Fibroblast of lung (primary cell): ENCODE results near the gene ELOF1. TPM values are rescaled to one million over a fixed set of nuclear protein-coding genes. Genes with fewer than 3 reads are reported as not detected.
A peak's percentile ranks its signal among the peaks of the same experiment; 100 is the strongest.

Experiments used
- DNase-seq, 2 donors: peaks; one replicate each; pipeline versions ENCODE4 v3.0.0 to v3.0.0-alpha.2; 2010; ENCODE audit warnings: low read depth in 2 of 2
- H2AFZ ChIP-seq: 2 replicates; pipeline ENCODE4 v1.5.1; 2012; ENCODE audit warnings: low read length, control low read depth, inconsistent platforms
- H3K27ac ChIP-seq: 2 replicates; pipeline ENCODE4 v1.5.1; 2011; ENCODE audit warnings: low read length, control low read depth; ENCODE audit not compliant: insufficient read depth
- H3K27me3 ChIP-seq: 2 replicates; pipeline ENCODE4 v1.5.1; 2011; ENCODE audit warnings: mild to moderate bottlenecking, low read length; ENCODE audit not compliant: control insufficient read depth, insufficient read depth
- H3K36me3 ChIP-seq: 2 replicates; pipeline ENCODE4 v1.5.1; 2011; ENCODE audit warnings: low read length; ENCODE audit not compliant: control insufficient read depth, insufficient read depth
- H3K4me1 ChIP-seq: 2 replicates; pipeline ENCODE4 v1.5.1; 2011; ENCODE audit warnings: low read length; ENCODE audit not compliant: control insufficient read depth, insufficient read depth; ENCODE audit errors: extremely low read depth
- H3K4me2 ChIP-seq: 2 replicates; pipeline ENCODE4 v1.5.1; 2011; ENCODE audit warnings: low read length, control low read depth; ENCODE audit not compliant: insufficient read depth; ENCODE audit errors: extremely low read depth
- H3K4me3 ChIP-seq, 4 experiments: fragments of 200-600 bp in 1 of 4; sonication (generic) in 1 of 4; replicated peaks in 1 of 4; 2 replicates each; pipeline ENCODE4 v1.5.1; 2011 to 2016; ENCODE audit warnings: low read length in 4 of 4, low read depth in 3 of 4, mild to moderate bottlenecking in 3 of 4, control low read depth in 2 of 4, inconsistent platforms in 1 of 4, mixed read lengths in 1 of 4; ENCODE audit not compliant: insufficient read depth in 1 of 4; ENCODE audit errors: control extremely low read depth in 1 of 4
- H3K79me2 ChIP-seq: 2 replicates; pipeline ENCODE4 v1.5.1; 2012; ENCODE audit warnings: mild to moderate bottlenecking, low read length, inconsistent platforms; ENCODE audit not compliant: control insufficient read depth, insufficient read depth
- H3K9ac ChIP-seq: 2 replicates; pipeline ENCODE4 v1.5.1; 2011; ENCODE audit warnings: mild to moderate bottlenecking, low read length, control low read depth; ENCODE audit not compliant: insufficient read depth
- H3K9me3 ChIP-seq: 2 replicates; pipeline ENCODE4 v1.5.1; 2012; ENCODE audit warnings: low read depth, low read length; ENCODE audit not compliant: control insufficient read depth, insufficient read depth
- H4K20me1 ChIP-seq: 2 replicates; pipeline ENCODE4 v1.5.1; 2011; ENCODE audit warnings: low read length; ENCODE audit not compliant: control insufficient read depth, insufficient read depth; ENCODE audit errors: extremely low read depth
- CTCF ChIP-seq, 2 donors: IDR thresholded peaks in 1 of 2; conservative IDR thresholded peaks in 1 of 2; 1 replicate in 1 of 2; 2 replicates in 1 of 2; pipeline ENCODE4 v1.5.1; 2011 to 2012; ENCODE audit warnings: low read length in 2 of 2, control low read depth in 1 of 2, inconsistent platforms in 1 of 2, low read depth in 1 of 2, mild to moderate bottlenecking in 1 of 2
- EZH2 ChIP-seq: IDR thresholded peaks from 2 replicates; pipeline ENCODE4 v1.5.1; 2012; ENCODE audit warnings: low read length, control low read depth, mild to moderate bottlenecking; ENCODE audit errors: missing control alignments
- polyA plus RNA-seq, 2 donors: library from polyadenylated mRNA; depleted of rRNA in 1 of 2; stranded (reverse) in 1 of 2; unstranded in 1 of 2; fragments of >200 nt; gene quantifications; 2 replicates each; pipeline ENCODE4 v1.2.1, GENCODE V29; 2011 to 2012; ENCODE audit warnings: missing spikeins in 1 of 2
- total RNA-seq: library from RNA; depleted of rRNA; stranded (reverse); fragments of >200 nt; gene quantifications from 2 replicates; pipeline ENCODE4 v1.2.1, GENCODE V29; 2014

Gene ELOF1
- total and polyA plus RNA-seq, 2 donors (not counting 1 experiment from before 2014, with no cell fraction given) = 29.6 to 52.2 TPM

DNA sequence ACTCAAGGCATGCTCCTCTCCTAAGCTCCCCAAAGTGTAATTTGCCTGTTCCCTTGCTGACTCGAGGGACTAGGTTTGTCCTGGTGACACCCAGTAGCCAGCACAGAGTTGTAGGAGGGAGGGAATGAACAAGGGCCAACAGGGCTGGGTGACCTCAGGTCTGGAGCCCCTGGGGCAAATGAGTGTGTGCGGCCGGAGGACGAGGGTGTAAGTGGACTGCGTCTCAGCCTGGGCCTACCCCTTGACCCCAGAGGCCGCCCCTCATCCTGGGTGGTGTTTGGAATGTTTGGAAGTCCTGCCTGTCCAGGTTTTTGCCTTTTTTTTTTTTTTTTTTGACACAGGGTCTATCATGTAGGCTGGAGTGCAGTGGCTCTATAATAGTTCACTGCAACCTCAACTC lies 52.1 kb downstream of the ELOF1 start:
- Histone ChIP-seq H4K20me1 (no peaks in the 10 kb centered on the region), H3K36me3 (no peaks in the 10 kb centered on the region), H3K27me3 (no peaks in the 10 kb centered on the region), H3K79me2 (no peaks in the 10 kb centered on the region), H3K27ac (no peak overlapping the region), H3K9me3 (no peaks in the 10 kb centered on the region), H3K9ac (no peak overlapping the region), H3K4me1 (peaks cover 6% of the 10 kb centered on the region), H3K4me3 (no peak overlapping the region), H2AFZ (no peak overlapping the region), H3K4me2 (no peak overlapping the region)
- no peak for DNase-seq
- TF ChIP-seq CTCF (conservative IDR thresholded peaks at IDR 0.05 in 1 of 2, IDR thresholded peaks at IDR 0.05 in 1 of 2; ENCODE audit: low read depth in 1 of 2, low read length in 2 of 2) = no peak

DNA sequence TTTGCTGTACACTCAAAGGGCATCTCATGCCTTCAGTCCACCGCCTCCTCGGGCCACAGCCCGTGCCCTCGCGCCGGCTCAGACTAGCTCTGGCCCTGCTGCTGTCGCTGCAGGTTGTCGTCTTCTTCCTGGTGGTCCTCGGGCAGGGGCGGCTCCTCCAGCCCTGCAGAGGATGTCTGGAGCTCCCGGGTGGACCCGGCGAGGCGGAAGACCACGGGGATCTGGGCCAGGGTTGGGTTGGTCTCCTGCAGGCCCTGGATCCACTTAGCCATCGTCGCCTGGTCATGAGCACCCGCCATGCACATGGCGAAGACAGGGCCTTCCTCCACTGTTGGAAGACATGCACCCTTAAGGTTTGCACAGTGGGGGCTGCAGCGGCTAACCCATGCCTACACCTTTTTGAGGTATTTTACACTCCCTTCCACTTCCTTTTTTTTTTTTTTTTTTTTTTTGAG lies 52.9 kb downstream of the ELOF1 start:
- Histone ChIP-seq H3K27ac (peak overlapping the region; percentile 44), H3K9ac (peak overlapping the region; percentile 26), H3K27me3 (no peaks in the 10 kb centered on the region), H3K4me2 (peak overlapping the region; percentile 83), H3K36me3 (no peaks in the 10 kb centered on the region), H4K20me1 (no peaks in the 10 kb centered on the region), H3K9me3 (no peaks in the 10 kb centered on the region), H3K4me3 (peak overlapping the region; percentile 31 to 74 (median 66)), H3K4me1 (peaks cover 6% of the 10 kb centered on the region), H2AFZ (peak overlapping the region; percentile 87), H3K79me2 (no peaks in the 10 kb centered on the region)
- no peak for DNase-seq
- no peak for TF ChIP-seq CTCF (conservative IDR thresholded peaks at IDR 0.05 in 1 of 2, IDR thresholded peaks at IDR 0.05 in 1 of 2; ENCODE audit: low read depth in 1 of 2, low read length in 2 of 2)
- no peak for TF ChIP-seq EZH2

DNA sequence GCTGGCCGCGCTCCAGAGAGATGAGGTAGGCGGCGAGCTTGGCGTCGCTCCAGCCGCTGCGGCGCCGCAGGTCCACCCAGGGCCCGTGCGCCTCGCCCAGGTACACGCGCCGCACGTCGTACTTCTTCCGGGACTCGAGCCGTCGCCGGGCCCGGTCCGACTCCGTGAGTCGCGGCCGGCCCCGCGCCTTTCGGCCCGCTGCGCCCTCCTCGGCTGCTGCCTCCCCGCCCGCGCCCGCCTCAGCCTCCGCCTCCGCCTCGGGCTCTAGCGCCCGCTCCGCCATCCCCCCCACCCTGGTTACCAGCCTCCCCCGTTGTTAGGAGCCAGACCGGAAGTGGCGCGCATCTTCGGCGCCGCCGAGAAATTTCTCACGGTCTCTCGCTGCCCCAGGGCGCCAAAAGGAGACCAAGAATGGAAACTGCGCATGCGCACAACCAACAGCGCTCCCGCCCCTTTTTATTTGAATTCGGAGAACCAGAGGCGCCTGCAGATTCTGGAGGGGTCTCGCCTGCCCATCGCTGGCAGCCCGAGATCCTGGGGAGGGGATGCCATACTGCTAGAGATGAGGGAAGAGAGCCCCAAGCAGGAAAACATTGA lies 53.4 kb downstream of the ELOF1 start, which contains the start of gene ZNF653:
Gene ZNF653, minus strand, starts transcription at position 336 of the 597 bp plus-strand sequence. Its CDS starts 53 bp downstream, at position 283.
- TF ChIP-seq CTCF (conservative IDR thresholded peaks at IDR 0.05 in 1 of 2, IDR thresholded peaks at IDR 0.05 in 1 of 2; ENCODE audit: low read depth in 1 of 2, low read length in 2 of 2) (no peak), EZH2 (no peak)
- peak within 1 kb of the TSS; percentile 79 for H3K27ac ChIP-seq
- H3K36me3 ChIP-seq = no peaks in the 10 kb centered on the region
- H2AFZ ChIP-seq = peak within 1 kb of the TSS; percentile 87
- no peaks in the 10 kb centered on the region for H3K27me3 ChIP-seq
- peak within 1 kb of the TSS; percentile 83 for H3K4me2 ChIP-seq
- no peaks in the 10 kb centered on the region for H4K20me1 ChIP-seq
- peak; percentile 85 to 94 for DNase-seq
- peak within 1 kb of the TSS; percentile 90 for H3K9ac ChIP-seq
- no peaks in the 10 kb centered on the region for H3K79me2 ChIP-seq
- no peaks in the 10 kb centered on the region for H3K9me3 ChIP-seq
- peaks cover 6% of the 10 kb centered on the region for H3K4me1 ChIP-seq
- H3K4me3 ChIP-seq = peak within 1 kb of the TSS; percentile 60 to 74 (median 66)
